Activated CD4-positive, alpha-beta memory T cell treated with anti-CD3 and anti-CD28 coated beads, Interleukin-2, amount 10 ng/mL, durations not matched to agents 7 days and 5 days (primary cell): ENCODE results near the gene CD52. TPM values are rescaled to one million over a fixed set of nuclear protein-coding genes. Genes with fewer than 3 reads are reported as not detected.
"Not testable (repeated sequence)": the region's sequence is repeated elsewhere in the genome, so short reads cannot be mapped to it uniquely, and the experiment has no call there.

ENCODE experiments used
- CTCF ChIA-PET: fragments of 350-600 bp; sonication (Branson Sonifier 250); formaldehyde crosslinking; loops from one replicate; lab custom pipeline; 2021; ENCODE audit warnings: antibody characterized with exemption, inconsistent platforms; lab: Charles Lee
- POLR2A ChIA-PET: fragments of 350-600 bp; sonication (Branson Sonifier 250); formaldehyde crosslinking; loops from one replicate; lab custom pipeline; 2021; ENCODE audit warnings: antibody characterized with exemption; lab: Charles Lee
- DNase-seq: peaks from one replicate; pipeline ENCODE4 v3.0.0-alpha.2; 2020
- H3K27ac Mint-ChIP-seq: one replicate; pipeline ENCODE4 v1.8.0; 2021; ENCODE audit warnings: mild to moderate bottlenecking, mixed read lengths
- H3K27me3 Mint-ChIP-seq: one replicate; pipeline ENCODE4 v1.8.0; 2021; ENCODE audit warnings: mixed read lengths
- H3K36me3 Mint-ChIP-seq: one replicate; pipeline ENCODE4 v1.8.0; 2021; ENCODE audit warnings: low read depth, mixed read lengths
- H3K4me1 Mint-ChIP-seq: one replicate; pipeline ENCODE4 v1.8.0; 2021; ENCODE audit warnings: mixed read lengths
- H3K4me3 Mint-ChIP-seq: one replicate; pipeline ENCODE4 v1.8.0; 2021; ENCODE audit warnings: mild to moderate bottlenecking, mixed read lengths
- H3K9me3 Mint-ChIP-seq: one replicate; pipeline ENCODE4 v1.8.0; 2021; ENCODE audit warnings: mixed read lengths
- total RNA-seq, 2 experiments: library from RNA; stranded (reverse); gene quantifications; one replicate each; pipeline ENCODE4 v1.2.3, GENCODE V29; 2021

The CD52 gene
- total RNA-seq, 2 experiments from 2014 or later: 1,572 to 1,591 TPM

GRCh38 chr1:26286064-26286416 is 31.7 kb upstream of the CD52 start:
- POLR2A ChIA-PET: interaction anchor here (0.6 to 19.9 kb wide), 12 partner anchors 8 to 186 kb away, joined by 3 to 1302 read pairs (median 9); partner anchors contain the start of genes CD52, DHDDS, HMGN2 and SH3BGRL3
- peak overlapping the region; percentile 98 for H3K27ac Mint-ChIP-seq
- H3K4me1 Mint-ChIP-seq: peaks cover 99% of the 10 kb centered on the region
- peaks cover 45% of the 10 kb centered on the region for H3K36me3 Mint-ChIP-seq
- no peaks in the 10 kb centered on the region for H3K9me3 Mint-ChIP-seq
- H3K4me3 Mint-ChIP-seq: no peak overlapping the region
- CTCF ChIA-PET: interaction anchor here (1.0 to 17.9 kb wide), 15 partner anchors 10 to 163 kb away, joined by 3 to 883 read pairs (median 19); partner anchors contain the start of genes CD52, CEP85, UBXN11 and ZNF593
- H3K27me3 Mint-ChIP-seq: no peaks in the 10 kb centered on the region
- DNase-seq: no peak

DNA sequence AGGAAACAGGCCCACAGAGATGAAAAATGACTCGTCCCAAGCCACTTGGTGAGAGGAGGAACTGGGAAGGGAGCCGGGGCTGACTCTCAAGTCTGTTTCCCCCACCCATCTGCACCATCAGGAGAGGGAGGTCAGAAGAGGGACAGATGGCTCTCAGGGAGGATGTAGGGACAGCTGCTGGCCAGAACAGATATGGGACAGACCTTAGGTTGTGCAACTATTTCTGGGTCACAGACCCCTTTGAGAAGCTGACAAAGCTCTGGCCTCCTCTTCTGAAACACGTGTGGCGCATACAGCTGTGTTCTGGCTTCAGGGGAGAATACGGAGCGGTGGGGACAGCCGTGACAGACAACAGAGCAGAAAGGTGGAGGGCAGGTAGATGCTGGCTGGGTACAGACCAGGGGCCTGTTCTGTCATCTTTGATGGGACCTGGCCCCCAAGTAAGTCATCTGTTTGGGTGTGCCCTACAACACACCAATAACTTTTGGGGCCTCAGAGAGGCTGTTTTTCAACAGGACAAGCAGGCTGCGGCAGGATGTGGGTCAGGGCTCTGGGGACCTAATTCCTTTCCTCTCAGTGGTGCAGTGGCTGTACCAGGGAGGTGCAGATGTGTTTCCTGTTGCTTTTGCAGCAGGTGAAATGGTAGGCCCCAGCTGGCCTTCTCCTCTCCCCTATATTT is 30.6 kb upstream of the CD52 start:
- Mint-ChIP-seq H3K4me1 (peaks cover 96% of the 10 kb centered on the region), H3K9me3 (no peaks in the 10 kb centered on the region), H3K4me3 (peak overlapping the region; percentile 54), H3K27me3 (no peaks in the 10 kb centered on the region), H3K27ac (peak overlapping the region; percentile 98), H3K36me3 (peaks cover 33% of the 10 kb centered on the region)
- CTCF ChIA-PET: interaction anchor here (0.6 to 17.9 kb wide), 14 partner anchors 8 to 129 kb away, joined by 3 to 883 read pairs (median 14); partner anchors contain the start of genes CD52, CEP85, SH3BGRL3 and UBXN11
- DNase-seq: peak; percentile 91
- POLR2A ChIA-PET: interaction anchor here (0.7 to 19.9 kb wide), 19 partner anchors 9 to 184 kb away, joined by 3 to 1302 read pairs (median 9); partner anchors contain the start of genes CD52, DHDDS, HMGN2 and SH3BGRL3

GRCh38 chr1:26287811-26288210 is 29.9 kb upstream of the CD52 start:
- CTCF ChIA-PET: interaction anchor here (1.0 to 17.9 kb wide), 15 partner anchors 8 to 184 kb away, joined by 3 to 883 read pairs (median 12); partner anchors contain the start of genes CD52, CEP85, HMGN2 and SH3BGRL3
- peaks cover 90% of the 10 kb centered on the region for H3K4me1 Mint-ChIP-seq
- POLR2A ChIA-PET: interaction anchor here (0.8 to 19.9 kb wide), 18 partner anchors 10 to 546 kb away, joined by 3 to 1302 read pairs (median 10); partner anchors contain the start of genes CD52, DHDDS, HMGN2 and SH3BGRL3
- peak overlapping the region; percentile 54 for H3K4me3 Mint-ChIP-seq
- H3K27ac Mint-ChIP-seq: peak overlapping the region; percentile 98
- no peaks in the 10 kb centered on the region for H3K27me3 Mint-ChIP-seq
- no peaks in the 10 kb centered on the region for H3K9me3 Mint-ChIP-seq
- peaks cover 27% of the 10 kb centered on the region for H3K36me3 Mint-ChIP-seq
- DNase-seq: peak; percentile 25

GRCh38 chr1:26288311-26288941 is 29.3 kb upstream of the CD52 start:
- no peaks in the 10 kb centered on the region for H3K9me3 Mint-ChIP-seq
- peak overlapping the region; percentile 54 for H3K4me3 Mint-ChIP-seq
- peak; percentile 82 for DNase-seq
- H3K4me1 Mint-ChIP-seq: peaks cover 86% of the 10 kb centered on the region
- peaks cover 24% of the 10 kb centered on the region for H3K36me3 Mint-ChIP-seq
- H3K27ac Mint-ChIP-seq: peak overlapping the region; percentile 98
- POLR2A ChIA-PET: interaction anchor here (0.8 to 19.9 kb wide), 19 partner anchors 11 to 545 kb away, joined by 3 to 1302 read pairs (median 7); partner anchors contain the start of genes CD52, DHDDS, HMGN2 and SH3BGRL3
- no peaks in the 10 kb centered on the region for H3K27me3 Mint-ChIP-seq
- CTCF ChIA-PET: interaction anchor here (0.6 to 17.9 kb wide), 20 partner anchors 9 to 183 kb away, joined by 3 to 883 read pairs (median 7); partner anchors contain the start of genes CD52, CEP85, HMGN2 and SH3BGRL3

DNA sequence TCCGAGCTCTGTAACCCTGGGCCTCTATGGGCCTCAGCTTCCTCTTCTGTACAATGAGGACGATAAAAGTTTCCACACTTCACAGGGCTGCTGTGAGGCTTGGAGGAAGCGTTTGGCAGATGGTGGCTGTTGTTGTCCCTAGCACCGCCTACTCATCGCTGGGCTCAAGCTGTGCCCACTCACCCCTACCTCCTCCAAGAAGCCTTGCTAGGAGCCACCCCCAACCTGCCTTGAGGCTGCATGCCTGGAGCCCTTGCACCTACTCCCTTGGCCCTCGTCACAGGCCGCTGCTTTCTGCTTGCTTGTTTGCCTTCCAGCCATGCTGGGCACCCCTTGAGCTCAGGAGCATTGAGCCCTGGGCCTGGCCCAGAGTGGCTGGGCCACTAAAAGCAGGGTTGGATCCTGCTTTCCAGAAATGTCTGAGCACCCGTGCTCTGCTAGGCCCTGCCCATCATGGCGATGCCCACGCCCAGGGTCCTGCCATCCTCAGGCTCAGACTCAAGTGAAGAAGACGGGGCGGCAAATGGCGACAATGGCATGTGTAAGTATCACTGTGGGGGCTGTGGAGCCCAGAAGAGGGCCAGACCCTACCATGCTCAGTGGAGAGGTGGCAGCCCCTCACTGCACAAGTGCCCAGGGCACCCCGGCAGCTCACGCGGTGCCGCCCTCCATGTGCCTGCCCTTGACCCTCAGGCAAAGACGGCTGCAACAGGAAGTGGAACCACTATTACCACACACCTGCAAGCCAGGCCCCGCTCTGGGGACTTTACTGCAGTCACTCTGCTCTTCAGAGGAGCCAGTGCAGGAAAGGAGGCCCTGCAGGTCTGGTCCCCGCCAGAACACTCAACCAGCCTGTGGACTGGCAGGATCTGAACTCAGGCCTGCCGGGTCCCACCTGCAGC is 28.3 kb upstream of the CD52 start:
- ChIA-PET POLR2A (interaction anchor here (0.8 to 19.9 kb wide), 15 partner anchors 12 to 408 kb away, joined by 3 to 1302 read pairs (median 13); partner anchors contain the start of genes CD52, HMGN2, SH3BGRL3 and UBXN11), CTCF (interaction anchor here (0.6 to 17.9 kb wide), 19 partner anchors 10 to 183 kb away, joined by 3 to 883 read pairs (median 7); partner anchors contain the start of genes CD52, CEP85, HMGN2 and SH3BGRL3)
- Mint-ChIP-seq H3K4me1 (peaks cover 76% of the 10 kb centered on the region), H3K9me3 (no peaks in the 10 kb centered on the region), H3K27me3 (no peaks in the 10 kb centered on the region), H3K36me3 (peaks cover 14% of the 10 kb centered on the region), H3K4me3 (peak overlapping the region; percentile 28), H3K27ac (peak overlapping the region; percentile 98)
- DNase-seq: peak; percentile 66

DNA sequence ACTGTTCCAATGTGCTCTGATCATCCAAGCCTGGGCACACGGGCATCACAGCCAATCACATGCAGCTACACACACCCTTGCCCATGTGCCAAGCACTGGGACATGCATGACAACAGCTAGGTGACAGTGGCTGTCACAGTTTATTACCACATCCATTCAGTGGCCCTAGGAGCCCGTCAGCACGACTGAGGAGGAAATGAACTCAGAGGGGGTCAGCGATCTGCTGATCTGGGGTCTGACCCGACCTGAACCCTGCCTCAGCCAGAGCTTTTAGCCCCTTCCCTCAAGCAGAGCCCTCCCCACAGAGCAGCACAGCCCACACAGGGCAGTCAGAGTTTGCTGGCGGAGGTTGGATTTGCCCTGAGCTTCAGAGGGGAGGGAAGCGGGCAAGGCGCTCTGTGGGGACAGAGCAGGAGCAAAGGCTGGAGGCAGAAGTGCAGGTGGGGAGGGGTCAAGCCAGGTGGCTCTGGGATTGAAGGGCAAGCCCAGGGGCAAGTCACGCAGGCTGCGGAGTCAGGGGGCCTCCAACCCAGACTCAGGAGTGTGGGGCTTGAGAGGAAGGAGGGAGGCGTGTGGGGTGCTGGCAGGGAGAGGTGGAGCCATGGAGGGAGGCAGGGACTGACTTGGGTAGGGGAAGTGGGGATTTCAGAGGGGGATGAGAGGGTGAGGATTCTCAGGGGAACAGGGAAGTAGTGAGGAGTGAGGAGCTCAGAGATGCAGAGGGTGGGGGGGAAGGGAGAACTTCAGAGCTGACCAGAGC is 27.5 kb upstream of the CD52 start:
- Mint-ChIP-seq H3K27me3 (no peaks in the 10 kb centered on the region), H3K9me3 (no peaks in the 10 kb centered on the region), H3K4me3 (no peak overlapping the region), H3K36me3 (peaks cover 7% of the 10 kb centered on the region), H3K27ac (peak overlapping the region; percentile 98), H3K4me1 (peaks cover 67% of the 10 kb centered on the region)
- peak; percentile 46 for DNase-seq
- POLR2A ChIA-PET: interaction anchor here (2.0 to 19.9 kb wide), 5 partner anchors 12 to 165 kb away, joined by 8 to 1302 read pairs (median 32); partner anchors contain the start of genes CD52, SH3BGRL3 and UBXN11
- CTCF ChIA-PET: interaction anchor here (0.9 to 17.9 kb wide), 6 partner anchors 11 to 126 kb away, joined by 3 to 883 read pairs (median 39); partner anchors contain the start of genes CD52, SH3BGRL3 and UBXN11

DNA sequence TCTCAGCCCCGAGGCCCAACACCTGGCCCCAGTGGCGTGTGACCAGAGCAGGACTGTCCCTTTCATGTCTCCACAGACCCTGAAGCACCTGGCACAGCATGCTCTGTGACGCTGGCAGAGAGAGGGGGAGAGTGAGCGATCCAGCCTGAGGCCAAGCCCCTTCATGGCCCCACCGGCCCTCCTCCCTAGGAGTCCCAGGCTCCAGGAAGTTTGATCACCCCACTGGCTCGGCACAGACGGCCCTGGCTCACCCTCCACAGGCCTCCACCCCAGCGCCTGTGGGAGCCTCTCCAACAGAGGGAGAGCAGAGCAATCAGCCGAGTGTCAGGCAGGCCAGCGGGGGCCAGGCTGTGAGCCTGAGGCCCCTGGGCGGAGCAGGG is 26.9 kb upstream of the CD52 start:
- Mint-ChIP-seq H3K4me1 (peaks cover 61% of the 10 kb centered on the region), H3K27ac (peak overlapping the region; percentile 98), H3K36me3 (peaks cover 5% of the 10 kb centered on the region), H3K4me3 (no peak overlapping the region), H3K9me3 (no peaks in the 10 kb centered on the region), H3K27me3 (no peaks in the 10 kb centered on the region)
- no peak for DNase-seq
- CTCF ChIA-PET: interaction anchor here (0.9 to 17.9 kb wide), 3 partner anchors 11 to 24 kb away, joined by 3 to 883 read pairs (median 83); partner anchors contain the start of genes CD52, SH3BGRL3 and UBXN11
- POLR2A ChIA-PET: interaction anchor here (2.0 to 19.9 kb wide), 4 partner anchors 13 to 166 kb away, joined by 8 to 1302 read pairs (median 84); partner anchors contain the start of genes CD52, SH3BGRL3 and UBXN11

- Mint-ChIP-seq H3K4me3 (no peak overlapping the region), H3K9me3 (no peaks in the 10 kb centered on the region), H3K36me3 (peaks cover 5% of the 10 kb centered on the region), H3K27me3 (no peaks in the 10 kb centered on the region), H3K4me1 (peaks cover 55% of the 10 kb centered on the region), H3K27ac (peak overlapping the region; percentile 98)
- DNase-seq: no peak
- ChIA-PET CTCF (interaction anchor here (0.5 to 1.5 kb wide), 2 partner anchors 29 to 144 kb away, joined by 3 to 4 read pairs; no protein-coding TSS in a partner anchor), POLR2A (interaction anchor here (19.9 kb wide), 1 partner anchor 19 kb away, joined by 1302 read pairs; the partner anchor contains the start of genes CD52 and UBXN11)
Observed at GRCh38 chr1:26291433-26291832, 26.3 kb upstream of the CD52 start.

DNA sequence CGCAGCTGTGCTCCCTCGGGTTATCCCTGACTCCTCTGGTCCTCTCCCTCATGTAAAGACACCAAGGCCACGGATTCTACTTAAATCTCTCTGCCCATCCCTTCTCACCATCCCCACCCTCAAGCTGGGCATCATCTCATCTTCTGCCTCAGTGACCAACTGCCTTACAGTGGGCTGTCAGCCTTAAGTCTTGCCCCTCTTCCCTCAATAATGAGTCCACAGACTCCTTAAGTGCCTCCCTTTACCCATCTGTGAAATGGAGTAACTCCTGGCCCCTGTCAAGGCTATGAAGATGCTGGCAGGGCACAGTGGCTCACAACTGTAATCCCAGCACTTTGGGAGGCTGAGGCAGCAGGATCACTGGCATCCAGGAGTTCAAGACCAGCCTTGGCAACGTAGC is 25.8 kb upstream of the CD52 start:
- Mint-ChIP-seq H3K4me3 (no peak overlapping the region), H3K4me1 (peaks cover 50% of the 10 kb centered on the region), H3K27ac (peak overlapping the region; percentile 98), H3K9me3 (no peaks in the 10 kb centered on the region), H3K36me3 (peaks cover 5% of the 10 kb centered on the region), H3K27me3 (no peaks in the 10 kb centered on the region)
- no peak for DNase-seq
- CTCF ChIA-PET: interaction anchor here (1.4 to 1.5 kb wide), 2 partner anchors 16 to 28 kb away, joined by 4 to 6 read pairs; no protein-coding TSS in a partner anchor
- POLR2A ChIA-PET: interaction anchor here (19.9 kb wide), 1 partner anchor 18 kb away, joined by 1302 read pairs; the partner anchor contains the start of genes CD52 and UBXN11

DNA sequence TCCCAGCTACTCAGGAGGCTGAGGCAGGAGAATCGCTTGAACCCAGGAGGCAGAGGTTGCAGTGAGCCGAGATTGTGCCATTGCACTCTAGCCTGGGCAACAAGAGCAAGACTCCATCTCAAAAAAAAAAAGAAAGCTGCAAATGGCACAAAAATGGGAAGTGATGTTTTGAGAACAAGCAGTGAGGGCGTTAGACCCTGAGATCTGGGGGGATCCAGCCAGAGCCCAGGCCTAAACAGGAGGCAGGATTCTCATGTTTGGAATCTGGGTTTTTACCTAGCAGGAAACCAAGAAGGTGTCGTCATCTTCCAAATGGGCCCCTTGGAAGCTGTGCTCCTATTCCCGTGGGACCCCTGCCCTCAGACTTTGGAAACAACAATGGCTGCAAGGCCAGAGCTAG is 25.0 kb upstream of the CD52 start:
- H3K9me3 Mint-ChIP-seq, DNase-seq, H3K27ac Mint-ChIP-seq, H3K27me3 Mint-ChIP-seq, H3K36me3 Mint-ChIP-seq, H3K4me3 Mint-ChIP-seq: not testable (repeated sequence)
- POLR2A ChIA-PET: interaction anchor here (19.9 kb wide), 1 partner anchor 17 kb away, joined by 1302 read pairs; the partner anchor contains the start of genes CD52 and UBXN11
- CTCF ChIA-PET: interaction anchor here (1.4 to 1.5 kb wide), 2 partner anchors 15 to 28 kb away, joined by 4 to 6 read pairs; no protein-coding TSS in a partner anchor
- H3K4me1 Mint-ChIP-seq: peaks cover 42% of the 10 kb centered on the region
